ENCODE data around the gene SPINK9. TPM values are rescaled to one million over a fixed set of nuclear protein-coding genes. Genes with fewer than 3 reads are reported as not detected.
A peak's percentile ranks its signal among the peaks of the same experiment; 100 is the strongest.

Gene SPINK9
- total RNA-seq, result not detected in 2 replicates
- long read RNA-seq, result 0 reads

GRCh38 chr5:148335259-148335658 is at the start of gene SPINK9:
SPINK9 (plus strand) TSS chr5:148335559; CDS start chr5:148335614, 55 bp downstream.
- TF ChIP-seq CTCF (conservative IDR thresholded peaks at IDR 0.05), result no peak
- no peaks in the 10 kb centered on the region for H3K4me1 Mint-ChIP-seq
- no peaks in the 10 kb centered on the region for H3K27me3 Mint-ChIP-seq (ENCODE audit: low read depth)
- no peak within 1 kb of the TSS for H3K27ac Mint-ChIP-seq (ENCODE audit: unreplicated experiment)
- H3K4me3 Mint-ChIP-seq, result no peak within 1 kb of the TSS
- no peak for DNase-seq (ENCODE audit: low read depth, low spot score)
- peaks cover 10% of the 10 kb centered on the region for H3K36me3 Mint-ChIP-seq (ENCODE audit: low read depth)
- peaks cover 8% of the 10 kb centered on the region for H3K9me3 Mint-ChIP-seq

GRCh38 chr5:148290271-148291195 is 44.8 kb upstream of the SPINK9 start:
- Mint-ChIP-seq H3K4me3 (no peak overlapping the region), H3K27ac (ENCODE audit: unreplicated experiment) (no peak overlapping the region), H3K27me3 (ENCODE audit: low read depth) (peaks cover 2% of the 10 kb centered on the region), H3K4me1 (no peaks in the 10 kb centered on the region), H3K36me3 (ENCODE audit: low read depth) (no peaks in the 10 kb centered on the region), H3K9me3 (no peaks in the 10 kb centered on the region)
- no peak for DNase-seq (ENCODE audit: low read depth, low spot score)
- TF ChIP-seq CTCF (conservative IDR thresholded peaks at IDR 0.05), result peak; percentile 65

- H3K27ac Mint-ChIP-seq (ENCODE audit: unreplicated experiment), result no peak overlapping the region
- no peaks in the 10 kb centered on the region for H3K36me3 Mint-ChIP-seq (ENCODE audit: low read depth)
- H3K9me3 Mint-ChIP-seq, result no peaks in the 10 kb centered on the region
- TF ChIP-seq CTCF (conservative IDR thresholded peaks at IDR 0.05), result no peak
- H3K4me3 Mint-ChIP-seq, result no peak overlapping the region
- no peak for DNase-seq (ENCODE audit: low read depth, low spot score)
- no peaks in the 10 kb centered on the region for H3K4me1 Mint-ChIP-seq
- H3K27me3 Mint-ChIP-seq (ENCODE audit: low read depth), result no peaks in the 10 kb centered on the region
These were observed 37.6 kb upstream of the SPINK9 start for GRCh38 chr5:148297731-148298130.

GRCh38 chr5:148306446-148306845 is 28.9 kb upstream of the SPINK9 start:
- Mint-ChIP-seq H3K36me3 (ENCODE audit: low read depth) (peaks cover 5% of the 10 kb centered on the region), H3K27me3 (ENCODE audit: low read depth) (no peaks in the 10 kb centered on the region), H3K27ac (ENCODE audit: unreplicated experiment) (no peak overlapping the region), H3K4me3 (no peak overlapping the region), H3K9me3 (peaks cover 15% of the 10 kb centered on the region), H3K4me1 (no peaks in the 10 kb centered on the region)
- TF ChIP-seq CTCF (conservative IDR thresholded peaks at IDR 0.05), result no peak
- DNase-seq (ENCODE audit: low read depth, low spot score), result no peak

GRCh38 chr5:148309019-148309418 is 26.3 kb upstream of the SPINK9 start:
- DNase-seq (ENCODE audit: low read depth, low spot score), result no peak
- Mint-ChIP-seq H3K4me1 (no peaks in the 10 kb centered on the region), H3K27ac (ENCODE audit: unreplicated experiment) (no peak overlapping the region), H3K4me3 (no peak overlapping the region), H3K36me3 (ENCODE audit: low read depth) (peaks cover 5% of the 10 kb centered on the region), H3K9me3 (peaks cover 15% of the 10 kb centered on the region), H3K27me3 (ENCODE audit: low read depth) (no peaks in the 10 kb centered on the region)
- TF ChIP-seq CTCF (conservative IDR thresholded peaks at IDR 0.05), result no peak
